NT2/D1 (cell line): ENCODE measurements around the gene CLN3.

ENCODE experiments used
- YY1 ChIP-seq: IDR thresholded peaks from 2 replicates; pipeline ENCODE4 v1.6.1; 2011; ENCODE audit not compliant: insufficient read length, insufficient read depth
- ZNF274 ChIP-seq: IDR thresholded peaks from 2 replicates; pipeline ENCODE4 v1.6.1; 2011; ENCODE audit warnings: mild to moderate bottlenecking, low read depth, low read length

GRCh38 chr16:28504707-28505404 is 13.0 kb upstream of the CLN3 start:
- no peak for TF ChIP-seq ZNF274
- no peak for TF ChIP-seq YY1
